NOMO-1 treated with dmso at 0.1 percent for 144 hours (cell line): ENCODE results near the gene TTC12.

Experiments
- DNase-seq: peaks from one replicate; lab custom pipeline; 2025; ENCODE audit not compliant: unreplicated experiment; lab: John Stamatoyannopoulos, UW

TTC12 gene

DNA sequence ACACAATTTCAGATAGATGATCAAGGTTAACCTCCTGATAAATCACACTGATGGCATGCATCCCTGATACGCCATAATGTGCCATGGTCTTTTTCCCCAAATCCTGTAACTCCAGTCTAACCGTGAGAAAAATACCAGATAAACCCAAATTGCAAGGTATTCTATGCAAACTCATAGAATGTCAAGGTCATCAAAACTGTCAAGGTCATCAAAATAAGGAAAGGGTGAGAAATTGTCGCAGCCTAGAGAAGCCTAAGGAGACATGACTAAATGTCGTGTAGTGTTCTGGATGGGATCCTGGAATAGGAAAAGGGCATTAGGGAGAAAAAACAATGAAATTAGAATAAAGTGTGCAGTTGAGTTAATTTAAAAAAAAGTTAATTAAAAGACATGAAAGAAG, 4.7 kb downstream of the TTC12 start:
- DNase-seq, result no peak

DNA sequence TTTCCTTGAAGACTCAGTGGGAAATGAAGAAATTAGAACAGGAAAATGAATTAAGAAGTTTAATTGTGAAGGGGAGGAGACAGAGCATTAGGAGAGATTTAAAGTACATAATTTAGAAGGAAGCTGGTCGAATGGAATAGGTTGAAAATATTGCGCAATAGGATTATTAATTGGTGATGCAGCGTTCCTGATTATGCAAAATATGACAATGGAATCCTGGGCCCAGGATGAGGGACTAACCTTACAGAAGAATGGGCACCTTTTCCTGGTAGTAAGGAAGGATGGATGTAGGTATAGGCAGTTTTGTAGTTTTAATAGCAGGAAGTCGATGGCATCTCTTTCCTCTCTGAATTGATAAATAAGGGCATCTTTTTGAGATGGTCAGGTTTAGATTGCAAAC, 7.8 kb downstream of the TTC12 start:
- DNase-seq, result no peak

DNA sequence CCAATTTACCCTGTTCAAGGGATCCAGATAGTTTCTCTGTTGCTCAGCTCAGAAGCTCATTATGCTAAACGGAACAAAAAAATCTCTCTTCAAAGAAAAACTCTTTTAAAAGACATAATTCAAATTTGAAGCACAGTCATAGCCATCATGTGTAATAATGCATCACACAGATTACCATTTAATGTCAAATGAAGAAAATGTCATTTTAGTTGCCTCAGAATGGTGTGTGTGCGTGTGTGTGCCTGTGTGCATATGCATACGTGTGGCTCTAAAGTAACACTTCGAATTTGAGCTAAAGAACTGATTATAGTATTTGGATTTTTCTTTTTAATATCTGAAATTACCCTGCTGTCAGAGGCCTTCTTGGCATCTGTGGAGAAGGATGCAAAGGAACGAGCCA, 9.9 kb downstream of the TTC12 start:
- no peak for DNase-seq

DNA sequence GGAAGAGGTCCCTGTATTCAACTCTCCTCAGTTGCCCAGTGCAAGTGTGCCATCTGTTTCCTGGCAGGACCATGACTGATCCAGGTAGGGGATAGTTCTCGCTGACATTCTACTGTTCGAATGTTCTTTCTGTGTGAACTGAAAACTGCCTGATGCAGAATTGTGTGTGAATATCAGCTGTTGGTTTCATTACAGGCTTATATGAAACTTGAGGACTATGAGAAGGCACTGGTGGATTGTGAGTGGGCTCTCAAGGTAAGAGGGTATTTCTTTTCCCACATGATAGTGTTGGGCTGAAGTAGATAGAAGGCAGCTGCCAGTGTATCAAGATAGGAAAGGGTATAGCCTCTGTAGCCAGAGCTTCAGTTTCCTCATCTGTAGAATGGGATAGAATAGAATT, 15.3 kb downstream of the TTC12 start:
- DNase-seq, result no peak

DNA sequence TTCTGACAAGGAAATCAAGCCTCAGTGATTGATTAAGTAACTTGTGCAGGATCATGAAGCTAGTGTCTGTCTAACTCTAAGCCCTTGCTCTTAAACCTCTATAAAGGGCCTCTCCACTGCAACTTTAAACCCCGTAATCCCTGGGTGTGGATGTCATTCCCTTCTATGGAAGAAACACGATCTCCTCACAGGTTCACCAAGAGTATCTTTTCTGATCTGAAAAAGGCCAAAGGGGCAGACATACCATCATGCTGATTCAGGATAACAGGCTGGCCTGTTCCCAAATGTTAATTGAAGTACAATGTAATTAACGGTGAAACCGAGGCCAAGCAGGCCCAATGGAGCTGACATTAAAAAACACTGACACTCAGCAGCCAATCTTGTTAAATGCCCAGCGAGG, 17.1 kb downstream of the TTC12 start:
- no peak for DNase-seq

DNA sequence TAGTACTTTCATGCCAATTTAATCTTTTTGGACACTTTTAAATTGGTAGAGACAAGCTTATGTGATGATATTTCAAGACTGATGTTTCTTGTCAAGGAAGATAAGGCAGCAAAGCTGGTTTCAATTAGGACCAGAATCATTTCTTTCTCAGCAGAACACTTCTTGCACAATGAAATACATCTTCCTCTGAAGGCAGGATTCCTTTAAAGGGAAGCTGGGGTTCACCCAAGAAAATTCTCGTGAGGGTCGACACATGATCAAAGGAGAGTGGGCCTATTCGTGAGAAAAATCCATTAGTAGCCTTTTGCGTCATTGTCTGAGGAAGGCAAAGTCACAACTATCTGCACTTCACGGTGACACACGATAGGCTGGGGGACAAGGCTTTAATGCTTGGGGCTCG, 17.6 kb downstream of the TTC12 start:
- no peak for DNase-seq

DNA sequence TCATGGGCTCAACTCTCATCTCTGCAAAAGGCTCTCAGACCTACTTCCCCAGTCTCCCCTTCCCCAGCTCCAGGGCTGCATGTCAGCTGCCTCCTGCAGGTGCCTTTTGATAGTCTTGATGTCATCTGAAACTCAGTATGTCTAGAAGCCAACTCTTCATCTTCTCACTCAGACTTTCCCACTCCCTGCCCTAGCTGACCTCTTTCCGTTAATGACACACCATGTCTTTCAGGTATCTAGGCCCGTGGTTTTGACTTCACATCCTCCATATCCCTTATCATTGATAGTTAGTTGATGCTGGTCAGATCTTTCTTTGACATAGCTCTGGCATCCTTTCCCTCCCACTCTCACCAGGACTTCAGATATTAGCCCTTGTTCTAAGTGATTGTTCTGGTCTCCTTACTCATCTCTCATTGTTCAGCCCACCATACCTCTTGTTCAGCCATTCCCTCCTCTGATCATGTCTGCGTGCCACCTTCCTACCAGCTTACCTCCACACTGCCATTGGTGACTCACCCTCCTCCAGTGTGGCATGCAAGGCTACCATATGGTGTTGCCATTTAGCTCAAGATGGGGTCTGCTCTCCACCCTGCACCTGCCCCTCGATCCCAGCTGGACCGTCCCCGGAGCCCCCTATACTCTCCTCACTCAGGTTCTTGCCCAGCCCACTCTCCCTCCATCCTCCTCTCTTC, 18.4 kb downstream of the TTC12 start:
- DNase-seq, result no peak

DNA sequence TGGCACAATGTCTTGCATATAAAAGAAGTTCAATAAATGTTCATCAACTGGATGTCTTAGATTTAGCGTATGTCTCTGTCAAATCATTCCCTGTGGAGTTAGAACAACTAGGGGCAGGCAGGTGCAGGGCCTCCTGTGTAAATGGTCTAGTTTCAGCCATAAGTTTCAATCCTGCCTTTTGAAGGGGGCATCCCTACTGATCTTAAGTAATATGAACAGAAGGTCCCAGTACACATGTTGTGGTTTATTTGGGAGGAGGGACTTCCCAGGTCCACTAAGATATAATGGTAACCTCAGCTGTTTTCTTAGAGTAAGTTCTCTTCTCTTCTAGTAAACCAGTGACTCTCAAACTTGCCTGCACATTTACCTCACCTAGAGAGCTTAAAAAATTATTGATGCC, 19.8 kb downstream of the TTC12 start:
- no peak for DNase-seq

DNA sequence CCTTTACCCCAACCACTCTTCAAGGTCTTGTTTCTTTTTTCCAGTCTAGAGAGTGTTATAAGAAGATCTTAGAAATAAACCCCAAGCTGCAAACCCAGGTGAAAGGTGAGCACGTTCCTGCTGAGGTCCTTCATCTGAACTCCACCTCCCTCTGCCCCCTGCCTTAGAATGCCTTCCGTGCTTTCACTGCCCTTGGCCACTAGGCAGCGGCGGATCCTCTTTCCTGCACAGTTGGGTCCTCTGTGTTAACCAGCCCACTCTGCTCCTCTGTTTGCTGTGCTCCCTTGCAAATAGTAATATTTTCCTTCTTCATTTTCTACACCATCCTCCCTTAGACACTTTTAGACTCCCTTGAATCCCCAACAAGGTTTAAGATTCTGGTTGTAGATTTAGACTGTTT, 24.3 kb downstream of the TTC12 start:
- no peak for DNase-seq

DNA sequence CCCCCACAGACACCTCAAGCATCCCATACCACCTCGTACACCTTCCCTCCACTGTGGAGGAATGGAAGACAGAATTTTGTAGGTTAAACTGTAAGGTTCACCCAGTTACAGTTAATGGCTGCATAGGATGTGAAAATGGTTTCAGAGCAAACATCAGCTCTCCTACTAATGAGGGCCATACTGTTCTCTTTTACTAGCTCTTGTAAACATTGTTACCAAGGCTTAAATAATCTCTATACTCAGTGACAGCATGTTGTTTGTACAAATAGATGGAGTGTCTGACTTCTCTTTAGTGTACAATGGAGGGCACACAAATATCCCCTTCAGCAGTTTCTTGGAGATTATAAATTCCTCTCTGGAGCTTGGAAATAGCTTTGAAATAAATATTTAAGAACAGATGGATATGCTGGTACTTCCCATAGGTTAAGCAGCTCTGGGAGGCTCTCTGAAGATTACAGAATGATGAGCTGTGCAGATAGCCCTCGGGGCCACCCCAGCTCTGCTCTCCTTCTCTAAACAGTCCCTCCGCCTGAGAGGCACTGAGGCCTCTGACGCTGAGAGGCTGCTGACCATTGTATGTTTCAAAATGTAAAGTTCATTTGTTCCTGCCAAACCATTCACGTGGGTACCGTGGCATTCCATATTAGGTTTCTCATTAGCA, 25.7 kb downstream of the TTC12 start:
- no peak for DNase-seq

DNA sequence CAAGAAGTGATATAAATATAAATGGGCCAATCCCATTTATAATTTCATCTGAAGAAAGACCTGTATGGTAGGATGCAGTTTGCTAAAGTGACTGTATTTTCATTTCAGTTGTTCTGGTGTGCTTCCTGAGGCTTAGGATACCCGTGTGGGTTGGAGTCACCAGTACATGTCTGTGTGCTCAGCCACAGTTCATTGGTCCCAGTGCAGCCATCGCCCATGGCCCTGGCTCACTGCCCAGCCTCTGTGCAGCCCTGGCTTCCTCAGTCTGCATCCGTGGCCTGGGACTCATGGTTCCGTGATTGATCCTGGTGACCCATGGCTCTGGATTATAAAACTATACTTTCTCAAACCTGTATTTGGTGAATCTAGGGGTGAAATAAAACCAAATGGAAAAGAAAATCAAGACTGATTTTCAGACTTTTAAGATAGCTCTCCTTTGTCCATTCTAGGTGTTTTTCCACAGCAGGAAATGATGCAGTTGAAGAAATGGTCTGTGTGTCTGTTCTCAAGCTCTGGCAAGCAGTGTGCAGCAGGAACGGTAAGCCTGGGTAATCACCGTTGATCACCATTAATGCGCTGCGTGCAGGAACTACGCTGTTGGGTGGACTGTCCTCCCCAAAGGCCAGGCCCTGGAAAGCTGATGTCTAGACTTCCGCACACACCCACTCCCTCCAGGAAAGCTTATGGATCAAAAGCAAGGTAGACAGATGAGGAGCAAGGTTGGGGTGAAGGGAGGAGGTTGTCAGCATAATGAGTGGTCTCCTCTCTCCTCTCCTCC, 27.2 kb downstream of the TTC12 start:
- no peak for DNase-seq

DNA sequence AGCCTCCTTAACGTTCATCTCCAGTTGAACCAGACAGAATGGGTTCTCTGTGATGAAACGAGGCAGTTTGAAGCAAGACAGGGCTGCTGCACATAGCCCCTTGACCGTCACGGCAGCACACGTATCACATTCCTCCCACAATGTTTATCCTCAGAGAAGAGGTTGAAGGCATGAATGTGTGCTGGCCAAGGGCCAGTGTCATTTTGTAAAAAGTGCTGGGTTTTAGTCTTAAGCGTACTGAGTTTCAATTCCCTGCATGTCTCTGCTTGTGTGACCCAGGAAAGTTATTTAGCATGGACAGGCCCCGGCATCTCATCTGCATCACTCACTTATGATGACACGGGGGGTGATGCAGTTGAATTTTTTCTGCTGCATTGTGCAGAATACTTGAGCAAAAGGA, 31.6 kb downstream of the TTC12 start:
- no peak for DNase-seq

DNA sequence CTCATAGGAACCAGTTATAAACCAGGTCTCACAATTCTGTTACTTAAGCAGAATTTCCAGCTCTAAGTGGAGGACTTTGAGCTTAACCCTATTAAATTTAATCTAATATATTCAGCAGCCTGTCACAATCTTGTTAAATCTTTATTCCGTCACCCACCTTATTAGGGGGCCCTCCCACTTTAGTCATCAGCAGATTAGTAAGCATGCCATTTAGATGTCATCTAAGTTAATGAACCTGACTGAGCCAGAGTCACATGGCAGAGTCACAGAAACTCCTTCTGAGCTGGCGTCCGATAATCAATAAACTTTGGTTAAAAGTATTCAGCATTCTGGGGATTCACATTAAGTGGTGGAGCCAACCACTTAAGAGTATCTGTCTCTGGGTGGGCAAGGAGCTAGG, 35.1 kb downstream of the TTC12 start:
- DNase-seq, result no peak

DNA sequence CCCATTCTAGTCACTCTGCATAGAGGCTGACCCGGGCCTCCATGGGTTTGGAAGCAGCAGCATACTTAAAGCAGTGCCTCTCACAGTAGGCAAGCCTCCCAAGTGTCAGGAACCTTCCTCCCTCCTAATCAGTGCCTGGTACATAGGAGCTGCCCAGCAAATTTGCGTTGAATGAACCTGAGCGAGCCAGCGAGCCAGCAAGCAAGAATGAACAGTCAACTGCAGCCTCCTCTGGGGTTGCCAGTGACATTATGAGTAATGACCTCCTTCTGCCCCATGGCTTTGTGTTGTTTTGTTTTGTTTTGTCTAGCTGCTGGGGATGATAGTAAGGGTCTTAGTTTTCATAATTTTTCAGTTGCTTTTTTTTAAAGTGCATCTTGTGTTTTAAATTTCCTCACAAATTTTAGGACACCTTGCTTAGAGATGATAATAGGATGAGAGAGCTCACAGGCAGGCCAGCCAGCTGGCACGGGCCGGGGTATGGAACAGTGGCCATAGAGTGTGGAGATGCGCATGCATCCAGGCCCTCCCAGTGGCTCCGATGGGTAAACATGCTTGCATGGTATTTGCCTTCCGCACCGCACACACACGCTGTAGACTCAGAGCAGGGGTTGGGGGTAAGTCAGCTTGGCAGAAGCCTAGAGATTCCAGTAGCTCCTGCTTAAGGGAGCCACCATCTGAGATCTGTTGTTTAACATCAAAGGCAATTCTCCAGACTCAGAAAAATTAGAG, 36.1 kb downstream of the TTC12 start:
- DNase-seq, result no peak

DNA sequence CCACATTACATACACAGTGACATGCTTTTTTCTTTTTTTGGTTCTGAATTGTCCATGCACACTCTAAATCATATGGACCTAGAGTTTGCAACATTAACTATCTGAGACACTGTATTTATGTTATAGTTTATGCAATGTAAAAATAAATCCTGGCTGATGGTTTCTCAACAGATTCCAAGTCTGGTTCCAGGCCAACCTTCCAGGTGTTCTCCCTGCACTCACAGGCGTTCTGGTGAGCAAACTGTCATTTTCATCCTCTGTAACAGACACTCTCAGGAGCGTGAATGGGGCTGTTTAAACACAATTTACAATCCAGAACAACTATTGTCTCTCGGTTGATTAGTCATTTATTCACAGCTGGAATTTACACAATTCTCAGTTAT, 36.7 kb downstream of the TTC12 start:
- DNase-seq, result no peak

DNA sequence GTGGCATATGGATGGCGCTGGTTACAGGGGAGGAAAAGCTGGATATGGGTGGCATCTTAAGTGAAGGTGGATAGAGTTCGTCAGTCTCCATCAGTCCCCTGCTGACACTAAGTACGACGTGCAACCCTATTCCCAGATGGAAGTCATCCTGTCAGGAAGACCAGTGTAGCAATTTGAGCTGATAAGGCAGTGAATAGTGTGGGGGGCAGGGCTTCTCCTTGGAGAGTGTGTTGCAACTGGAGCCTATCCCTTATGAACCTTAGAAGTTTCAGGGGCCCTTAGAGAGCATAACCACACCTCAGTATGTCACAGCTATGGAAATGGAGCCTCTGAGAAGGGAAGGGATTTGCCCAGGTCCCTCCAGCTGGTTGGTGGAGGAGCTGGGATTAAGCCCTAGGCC, 37.1 kb downstream of the TTC12 start:
- no peak for DNase-seq

DNA sequence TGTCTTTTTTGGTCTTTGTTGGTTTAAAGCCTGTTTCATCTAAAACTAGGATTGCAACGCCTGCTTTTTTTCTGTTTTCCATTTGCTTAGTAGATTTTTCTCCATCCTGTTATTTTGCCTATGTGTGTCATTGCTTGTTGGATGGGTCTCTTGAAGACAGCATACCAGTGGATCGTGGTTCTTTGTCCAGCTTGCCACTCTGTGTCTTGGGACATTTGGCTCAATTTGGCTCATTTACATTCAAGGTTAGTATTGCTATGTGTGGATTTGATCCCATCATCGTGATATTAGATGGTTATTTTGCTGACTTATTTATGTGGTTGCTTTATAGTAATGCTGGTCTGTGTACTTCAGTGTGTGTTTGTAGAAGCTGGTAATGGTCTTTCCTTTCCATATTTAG, 41.8 kb downstream of the TTC12 start:
- DNase-seq, result no peak

DNA sequence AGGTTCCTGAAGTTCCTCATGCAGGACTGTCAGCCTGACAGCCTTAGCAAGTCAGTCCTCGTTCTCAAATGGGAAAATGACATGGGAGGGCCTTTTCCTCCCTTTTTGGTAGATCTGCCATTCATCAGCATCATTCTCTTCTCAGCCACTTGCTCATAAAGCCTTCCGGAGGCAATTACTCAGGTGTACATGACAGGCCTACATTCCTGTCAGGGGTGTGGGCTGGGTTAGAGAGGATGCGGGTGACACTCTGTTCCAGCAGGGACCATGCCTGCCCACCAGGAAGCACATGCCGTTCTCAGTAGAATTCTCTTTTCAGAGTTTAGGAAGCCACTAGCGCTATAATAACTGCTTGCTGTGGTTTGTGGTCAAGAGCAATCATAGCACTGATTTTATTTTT, 49.0 kb downstream of the TTC12 start:
- DNase-seq, result no peak

DNA sequence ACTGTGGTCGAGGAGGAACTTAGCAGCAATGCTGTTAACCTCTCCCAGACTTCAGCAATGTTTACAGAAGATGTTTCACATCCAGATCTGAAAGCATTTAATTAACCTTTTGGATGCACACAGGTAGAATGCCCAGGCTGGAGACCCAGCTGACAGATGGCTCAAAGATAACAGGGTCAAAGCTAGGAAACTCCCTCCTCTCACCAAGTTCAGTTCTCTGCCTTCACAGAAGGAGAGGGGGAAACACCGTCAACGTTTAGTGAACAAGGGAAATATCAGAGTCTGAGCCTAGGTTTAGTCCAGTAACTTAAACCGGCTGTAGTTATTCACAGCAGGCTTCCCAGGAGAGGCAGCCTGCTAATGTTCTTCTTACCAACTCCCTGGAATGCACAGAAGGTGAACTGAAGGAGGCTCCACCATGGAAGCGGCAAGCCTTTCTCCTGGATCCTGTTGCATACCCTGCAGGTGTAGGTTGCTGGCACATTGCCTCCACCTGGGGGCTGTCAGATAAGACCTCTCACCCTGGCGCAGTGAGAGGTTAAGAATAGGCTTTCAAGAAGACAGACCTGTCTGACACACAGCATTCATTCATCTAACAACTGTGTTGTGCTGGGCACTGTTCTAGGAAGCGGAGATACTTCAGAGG, 49.7 kb downstream of the TTC12 start:
- DNase-seq, result no peak

DNA sequence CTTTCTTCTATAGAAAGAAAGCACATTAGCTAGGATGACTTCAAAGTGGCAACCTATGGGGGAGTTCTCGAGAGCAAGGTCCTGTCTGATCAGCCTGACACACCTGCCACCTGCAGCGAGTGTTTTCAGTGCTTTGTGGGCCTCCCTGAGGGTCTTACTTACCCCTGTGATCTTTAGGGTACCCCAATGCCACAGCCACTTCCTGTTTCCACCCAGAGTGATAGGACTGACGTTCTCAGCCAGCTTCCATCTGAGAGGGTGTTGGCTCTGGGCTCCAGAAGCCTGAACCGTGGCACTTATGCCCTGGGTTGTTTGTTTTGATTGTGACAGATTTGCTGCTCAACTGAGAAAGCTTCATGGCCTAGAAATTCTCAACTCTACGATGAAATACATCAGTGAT, 51.5 kb downstream of the TTC12 start:
- DNase-seq, result no peak

DNA sequence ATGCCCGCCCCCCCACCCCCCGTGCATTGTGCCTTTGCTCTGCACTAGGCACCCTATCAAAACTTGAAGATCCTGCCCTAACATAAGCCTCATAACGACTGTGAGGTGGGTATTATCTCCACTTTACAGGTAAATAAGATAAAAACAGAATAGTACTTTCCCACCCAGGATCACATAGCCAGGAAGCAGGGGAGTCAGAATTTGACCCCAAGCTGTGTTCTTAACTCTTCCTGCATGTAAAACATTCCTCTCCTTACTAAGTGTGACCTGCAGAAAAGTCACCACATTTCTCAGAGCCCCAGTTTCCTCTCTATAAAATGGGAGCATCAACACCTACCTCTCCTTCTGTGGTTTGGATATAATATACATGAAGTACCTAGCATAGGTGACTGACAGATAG, 55.0 kb downstream of the TTC12 start:
- no peak for DNase-seq
